SU-DHL-6 (cell line): Measurements from ENCODE around the gene CCL14.

Experiments used
- EZH2phosphoT487 ChIP-seq: fragments of 200-600 bp; sonication (generic), shearing (Covaris generic); conservative IDR thresholded peaks from 2 replicates; pipeline ENCODE4 v1.6.1; 2018; ENCODE audit warnings: mild to moderate bottlenecking, antibody characterized with exemption, low read length, moderate library complexity, mixed read lengths
- TF ChIP-seq, protein P1 (sequence below): fragments of 200-600 bp; sonication (generic); IDR thresholded peaks from one replicate; pipeline ENCODE4 v1.5.1; 2017; ENCODE audit warnings: antibody characterized with exemption, mild to moderate bottlenecking, low read length, moderate library complexity; ENCODE audit not compliant: insufficient read depth, poor library complexity, severe bottlenecking

DNA sequence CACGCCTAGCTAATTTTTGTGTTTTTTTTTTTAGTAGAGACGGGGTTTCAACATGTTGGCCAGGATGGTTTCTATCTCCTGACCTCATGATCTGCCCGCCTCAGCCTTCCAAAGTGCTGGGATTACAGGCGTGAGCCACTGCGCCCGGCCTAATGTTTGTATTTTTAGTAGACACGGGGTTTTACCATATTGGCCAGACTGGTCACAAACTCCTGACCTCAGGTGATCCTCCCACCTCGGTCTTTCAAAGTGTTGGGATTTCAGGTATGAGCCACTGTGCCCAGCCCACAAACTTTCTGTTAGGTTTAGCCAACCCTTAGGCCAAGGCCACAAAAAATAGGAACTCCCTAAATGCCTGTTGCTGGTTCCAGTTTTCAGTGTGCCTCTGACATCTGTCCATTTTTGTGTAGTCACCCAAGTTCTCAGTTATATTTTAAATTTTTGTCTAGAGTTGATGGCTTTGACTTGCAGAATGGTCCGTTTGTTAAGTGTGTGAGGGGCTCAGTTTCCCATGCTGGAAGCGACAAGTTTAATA lies 17.9 kb downstream of the CCL14 start:
- TF ChIP-seq, protein P1, sequence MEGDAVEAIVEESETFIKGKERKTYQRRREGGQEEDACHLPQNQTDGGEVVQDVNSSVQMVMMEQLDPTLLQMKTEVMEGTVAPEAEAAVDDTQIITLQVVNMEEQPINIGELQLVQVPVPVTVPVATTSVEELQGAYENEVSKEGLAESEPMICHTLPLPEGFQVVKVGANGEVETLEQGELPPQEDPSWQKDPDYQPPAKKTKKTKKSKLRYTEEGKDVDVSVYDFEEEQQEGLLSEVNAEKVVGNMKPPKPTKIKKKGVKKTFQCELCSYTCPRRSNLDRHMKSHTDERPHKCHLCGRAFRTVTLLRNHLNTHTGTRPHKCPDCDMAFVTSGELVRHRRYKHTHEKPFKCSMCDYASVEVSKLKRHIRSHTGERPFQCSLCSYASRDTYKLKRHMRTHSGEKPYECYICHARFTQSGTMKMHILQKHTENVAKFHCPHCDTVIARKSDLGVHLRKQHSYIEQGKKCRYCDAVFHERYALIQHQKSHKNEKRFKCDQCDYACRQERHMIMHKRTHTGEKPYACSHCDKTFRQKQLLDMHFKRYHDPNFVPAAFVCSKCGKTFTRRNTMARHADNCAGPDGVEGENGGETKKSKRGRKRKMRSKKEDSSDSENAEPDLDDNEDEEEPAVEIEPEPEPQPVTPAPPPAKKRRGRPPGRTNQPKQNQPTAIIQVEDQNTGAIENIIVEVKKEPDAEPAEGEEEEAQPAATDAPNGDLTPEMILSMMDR, result no peak
- TF ChIP-seq EZH2phosphoT487, result no peak
